ENCODE results near the gene ARSG.

DNA sequence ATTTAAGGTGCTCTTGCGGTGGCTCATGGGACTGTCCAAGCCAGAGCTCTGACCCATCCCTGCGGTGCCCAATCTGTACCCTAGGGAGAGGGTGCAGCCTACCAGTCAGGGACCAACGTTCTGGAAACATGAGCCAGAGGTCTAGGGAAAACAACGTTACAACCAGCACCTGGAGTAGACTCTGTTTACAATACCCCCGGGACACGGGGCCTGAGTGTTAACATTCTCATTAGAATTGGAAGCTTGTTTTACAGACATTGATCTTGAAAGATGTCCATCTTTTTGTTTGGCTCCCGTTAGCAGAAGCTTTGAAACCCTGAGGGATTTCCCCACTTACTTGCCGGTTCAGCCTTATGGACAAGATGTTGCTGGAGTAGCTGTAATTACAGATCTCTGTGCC lies 159.1 kb downstream of the ARSG start:
- TF ChIP-seq, protein P1, sequence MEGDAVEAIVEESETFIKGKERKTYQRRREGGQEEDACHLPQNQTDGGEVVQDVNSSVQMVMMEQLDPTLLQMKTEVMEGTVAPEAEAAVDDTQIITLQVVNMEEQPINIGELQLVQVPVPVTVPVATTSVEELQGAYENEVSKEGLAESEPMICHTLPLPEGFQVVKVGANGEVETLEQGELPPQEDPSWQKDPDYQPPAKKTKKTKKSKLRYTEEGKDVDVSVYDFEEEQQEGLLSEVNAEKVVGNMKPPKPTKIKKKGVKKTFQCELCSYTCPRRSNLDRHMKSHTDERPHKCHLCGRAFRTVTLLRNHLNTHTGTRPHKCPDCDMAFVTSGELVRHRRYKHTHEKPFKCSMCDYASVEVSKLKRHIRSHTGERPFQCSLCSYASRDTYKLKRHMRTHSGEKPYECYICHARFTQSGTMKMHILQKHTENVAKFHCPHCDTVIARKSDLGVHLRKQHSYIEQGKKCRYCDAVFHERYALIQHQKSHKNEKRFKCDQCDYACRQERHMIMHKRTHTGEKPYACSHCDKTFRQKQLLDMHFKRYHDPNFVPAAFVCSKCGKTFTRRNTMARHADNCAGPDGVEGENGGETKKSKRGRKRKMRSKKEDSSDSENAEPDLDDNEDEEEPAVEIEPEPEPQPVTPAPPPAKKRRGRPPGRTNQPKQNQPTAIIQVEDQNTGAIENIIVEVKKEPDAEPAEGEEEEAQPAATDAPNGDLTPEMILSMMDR (IDR thresholded peaks at IDR 0.05), result no peak
- TF ChIP-seq ETV6 (CRISPR knock-in tag; IDR thresholded peaks at IDR 0.05) (no peak), ZNF317 (CRISPR knock-in tag; IDR thresholded peaks at IDR 0.05; ENCODE audit: borderline replicate concordance, low read depth) (no peak), KAT7 (CRISPR knock-in tag; IDR thresholded peaks at IDR 0.05; ENCODE audit: borderline replicate concordance) (no peak), ESRRA (CRISPR knock-in tag; IDR thresholded peaks at IDR 0.05; ENCODE audit: borderline replicate concordance) (no peak)
- TF ChIP-seq, protein P2, sequence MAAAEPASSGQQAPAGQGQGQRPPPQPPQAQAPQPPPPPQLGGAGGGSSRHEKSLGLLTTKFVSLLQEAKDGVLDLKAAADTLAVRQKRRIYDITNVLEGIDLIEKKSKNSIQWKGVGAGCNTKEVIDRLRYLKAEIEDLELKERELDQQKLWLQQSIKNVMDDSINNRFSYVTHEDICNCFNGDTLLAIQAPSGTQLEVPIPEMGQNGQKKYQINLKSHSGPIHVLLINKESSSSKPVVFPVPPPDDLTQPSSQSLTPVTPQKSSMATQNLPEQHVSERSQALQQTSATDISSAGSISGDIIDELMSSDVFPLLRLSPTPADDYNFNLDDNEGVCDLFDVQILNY (CRISPR knock-in tag; IDR thresholded peaks at IDR 0.05), result no peak
